ENCODE data around the gene INPP5D.

INPP5D gene

DNA sequence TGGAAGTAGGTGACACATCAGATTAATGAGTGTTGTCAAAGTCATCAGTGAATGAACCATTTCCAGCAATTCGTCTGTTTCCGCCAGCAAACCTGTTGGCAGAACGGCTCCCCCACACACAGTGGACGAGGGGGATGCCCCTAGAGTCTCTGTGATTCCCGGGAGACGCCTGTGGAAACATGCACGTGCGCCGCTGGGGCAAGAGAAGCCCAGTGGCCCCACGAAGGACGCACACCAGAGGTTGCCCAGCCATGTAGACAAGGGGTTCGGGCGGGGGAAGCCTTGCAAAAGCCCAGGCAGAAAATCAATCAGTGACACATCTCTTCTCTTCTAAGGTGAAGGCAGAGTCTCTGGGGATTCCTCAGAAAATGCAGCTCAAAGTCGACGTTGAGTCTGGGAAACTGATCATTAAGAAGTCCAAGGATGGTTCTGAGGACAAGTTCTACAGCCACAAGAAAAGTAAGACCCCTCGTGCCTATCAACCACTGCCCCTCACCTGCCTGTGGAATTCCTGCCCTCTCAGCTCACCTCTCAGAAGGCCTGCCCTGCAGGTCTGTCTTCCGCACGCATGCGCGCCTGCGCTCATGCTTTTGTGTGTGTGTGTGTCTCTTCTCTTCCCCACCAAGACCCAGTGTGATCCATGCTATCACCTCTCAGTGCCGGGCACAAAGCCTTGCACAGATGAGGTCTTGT is 87.1 kb downstream of the INPP5D start:
- TF ChIP-seq, protein P1, sequence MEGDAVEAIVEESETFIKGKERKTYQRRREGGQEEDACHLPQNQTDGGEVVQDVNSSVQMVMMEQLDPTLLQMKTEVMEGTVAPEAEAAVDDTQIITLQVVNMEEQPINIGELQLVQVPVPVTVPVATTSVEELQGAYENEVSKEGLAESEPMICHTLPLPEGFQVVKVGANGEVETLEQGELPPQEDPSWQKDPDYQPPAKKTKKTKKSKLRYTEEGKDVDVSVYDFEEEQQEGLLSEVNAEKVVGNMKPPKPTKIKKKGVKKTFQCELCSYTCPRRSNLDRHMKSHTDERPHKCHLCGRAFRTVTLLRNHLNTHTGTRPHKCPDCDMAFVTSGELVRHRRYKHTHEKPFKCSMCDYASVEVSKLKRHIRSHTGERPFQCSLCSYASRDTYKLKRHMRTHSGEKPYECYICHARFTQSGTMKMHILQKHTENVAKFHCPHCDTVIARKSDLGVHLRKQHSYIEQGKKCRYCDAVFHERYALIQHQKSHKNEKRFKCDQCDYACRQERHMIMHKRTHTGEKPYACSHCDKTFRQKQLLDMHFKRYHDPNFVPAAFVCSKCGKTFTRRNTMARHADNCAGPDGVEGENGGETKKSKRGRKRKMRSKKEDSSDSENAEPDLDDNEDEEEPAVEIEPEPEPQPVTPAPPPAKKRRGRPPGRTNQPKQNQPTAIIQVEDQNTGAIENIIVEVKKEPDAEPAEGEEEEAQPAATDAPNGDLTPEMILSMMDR (IDR thresholded peaks at IDR 0.05; ENCODE audit: low read depth, low read length) = no peak
- no peak for TF ChIP-seq EZH2phosphoT487 (IDR thresholded peaks at IDR 0.05; ENCODE audit: low read depth)
- Histone ChIP-seq H3K4me2 (ENCODE audit: low read length) (no peak overlapping the region), H4K20me1 (ENCODE audit: insufficient read depth, low read length) (no peaks in the 10 kb centered on the region), H3K9me3 (ENCODE audit: insufficient read depth, low read length) (no peaks in the 10 kb centered on the region), H3K4me3 (ENCODE audit: low read length) (no peak overlapping the region), H3K27ac (ENCODE audit: low read length) (no peak overlapping the region), H3K27me3 (ENCODE audit: low read depth, low read length) (no peaks in the 10 kb centered on the region), H3K79me2 (ENCODE audit: low read length) (peaks cover 25% of the 10 kb centered on the region), H3K36me3 (replicated peaks; ENCODE audit: low read depth, low read length) (peaks cover 88% of the 10 kb centered on the region), H3K4me1 (ENCODE audit: low read length) (peaks cover 20% of the 10 kb centered on the region), H3K9ac (ENCODE audit: low read length) (no peak overlapping the region), H2AFZ (ENCODE audit: low read depth, low read length) (no peak overlapping the region)

DNA sequence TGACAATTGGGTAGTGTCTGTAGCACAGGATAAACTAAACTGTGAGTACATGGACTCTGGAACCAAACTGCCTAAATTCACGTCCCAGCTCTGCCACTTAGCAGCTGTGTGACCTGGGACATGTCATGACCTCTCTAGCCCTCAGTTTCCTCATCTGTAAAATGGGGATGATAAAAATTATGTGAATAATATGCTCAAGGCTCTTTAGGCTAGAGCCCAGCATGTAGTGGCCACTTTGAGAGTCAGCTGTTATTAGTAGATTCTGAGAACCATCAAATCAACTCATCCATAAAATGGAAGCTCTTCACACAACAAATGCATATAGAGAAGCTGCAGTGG is 87.7 kb downstream of the INPP5D start:
- Histone ChIP-seq H3K4me1 (ENCODE audit: low read length) (peaks cover 20% of the 10 kb centered on the region), H3K9ac (ENCODE audit: low read length) (no peak overlapping the region), H3K36me3 (replicated peaks; ENCODE audit: low read depth, low read length) (peaks cover 91% of the 10 kb centered on the region), H2AFZ (ENCODE audit: low read depth, low read length) (no peak overlapping the region), H3K9me3 (ENCODE audit: insufficient read depth, low read length) (no peaks in the 10 kb centered on the region), H3K27me3 (ENCODE audit: low read depth, low read length) (no peaks in the 10 kb centered on the region), H3K4me3 (ENCODE audit: low read length) (no peak overlapping the region), H4K20me1 (ENCODE audit: insufficient read depth, low read length) (no peaks in the 10 kb centered on the region), H3K4me2 (ENCODE audit: low read length) (no peak overlapping the region), H3K27ac (ENCODE audit: low read length) (no peak overlapping the region), H3K79me2 (ENCODE audit: low read length) (peaks cover 28% of the 10 kb centered on the region)
- TF ChIP-seq, protein P1 (IDR thresholded peaks at IDR 0.05; ENCODE audit: low read depth, low read length) = no peak
- TF ChIP-seq EZH2phosphoT487 (IDR thresholded peaks at IDR 0.05; ENCODE audit: low read depth) = no peak

DNA sequence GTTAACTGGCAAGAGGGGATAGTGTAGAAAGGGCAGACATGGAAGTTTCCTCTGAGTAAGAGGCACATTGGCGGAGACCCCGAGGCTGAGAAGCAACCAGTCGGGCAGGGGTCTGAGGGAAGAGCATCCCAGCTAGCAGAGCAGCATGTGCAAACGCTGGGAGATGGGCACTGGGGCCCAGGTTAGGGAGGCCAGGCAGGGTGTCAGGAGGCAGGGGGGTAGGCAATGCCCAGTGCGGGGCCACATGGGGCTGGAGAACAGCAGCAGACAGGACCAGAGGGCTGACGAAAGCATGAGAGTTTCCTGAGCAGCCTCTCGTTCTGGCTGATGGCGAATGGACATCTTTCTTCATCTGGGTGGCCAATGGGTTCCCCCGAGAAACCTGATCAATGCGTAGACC is 88.2 kb downstream of the INPP5D start:
- Histone ChIP-seq H3K9ac (ENCODE audit: low read length) (no peak overlapping the region), H2AFZ (ENCODE audit: low read depth, low read length) (no peak overlapping the region), H3K9me3 (ENCODE audit: insufficient read depth, low read length) (no peaks in the 10 kb centered on the region), H3K27ac (ENCODE audit: low read length) (no peak overlapping the region), H3K79me2 (ENCODE audit: low read length) (peaks cover 24% of the 10 kb centered on the region), H3K4me3 (ENCODE audit: low read length) (no peak overlapping the region), H3K27me3 (ENCODE audit: low read depth, low read length) (no peaks in the 10 kb centered on the region), H3K4me1 (ENCODE audit: low read length) (peaks cover 20% of the 10 kb centered on the region), H4K20me1 (ENCODE audit: insufficient read depth, low read length) (no peaks in the 10 kb centered on the region), H3K4me2 (ENCODE audit: low read length) (no peak overlapping the region), H3K36me3 (replicated peaks; ENCODE audit: low read depth, low read length) (peaks cover 86% of the 10 kb centered on the region)
- TF ChIP-seq, protein P1 (IDR thresholded peaks at IDR 0.05; ENCODE audit: low read depth, low read length) = no peak
- no peak for TF ChIP-seq EZH2phosphoT487 (IDR thresholded peaks at IDR 0.05; ENCODE audit: low read depth)

DNA sequence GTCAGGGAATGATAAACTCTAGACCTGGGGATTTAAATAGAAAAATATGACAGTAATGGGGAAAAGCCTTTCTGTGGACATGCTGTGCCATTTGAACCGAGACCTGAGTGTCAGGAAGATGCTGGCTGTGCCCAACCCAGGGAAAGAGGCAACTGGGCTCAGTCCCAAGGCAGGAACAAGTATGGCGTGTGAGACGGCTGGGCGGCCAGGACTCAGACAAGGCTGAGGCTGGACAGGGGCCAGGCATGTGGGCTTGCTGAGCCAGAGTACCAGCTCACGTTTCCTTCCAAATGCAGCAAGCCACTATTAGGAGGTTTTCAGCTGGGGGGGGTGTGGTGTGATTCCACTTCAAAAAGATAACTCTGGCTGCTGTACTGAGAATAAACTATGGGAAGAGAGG is 92.4 kb downstream of the INPP5D start:
- Histone ChIP-seq H3K4me1 (ENCODE audit: low read length) (peaks cover 31% of the 10 kb centered on the region), H3K27me3 (ENCODE audit: low read depth, low read length) (no peaks in the 10 kb centered on the region), H3K79me2 (ENCODE audit: low read length) (peaks cover 19% of the 10 kb centered on the region), H3K36me3 (replicated peaks; ENCODE audit: low read depth, low read length) (peaks cover 69% of the 10 kb centered on the region), H3K9ac (ENCODE audit: low read length) (peak overlapping the region; percentile 56; the same call in 1 of the 2 replicates), H3K4me3 (ENCODE audit: low read length) (peak overlapping the region; percentile 6; the same call in 1 of the 2 replicates), H2AFZ (ENCODE audit: low read depth, low read length) (no peak overlapping the region), H3K27ac (ENCODE audit: low read length) (peak overlapping the region; percentile 66), H3K9me3 (ENCODE audit: insufficient read depth, low read length) (no peaks in the 10 kb centered on the region), H4K20me1 (ENCODE audit: insufficient read depth, low read length) (no peaks in the 10 kb centered on the region), H3K4me2 (ENCODE audit: low read length) (peak overlapping the region; percentile 38)
- no peak for TF ChIP-seq EZH2phosphoT487 (IDR thresholded peaks at IDR 0.05; ENCODE audit: low read depth)
- TF ChIP-seq, protein P1 (IDR thresholded peaks at IDR 0.05; ENCODE audit: low read depth, low read length) = no peak

Data from OCI-LY3 (cell line).